HuH-7.5 (cell line): ENCODE measurements around the gene ATF6.

Experiments used
- DNase-seq: peaks from one replicate; pipeline ENCODE4 v3.0.0; 2011; ENCODE audit warnings: low spot score

Gene ATF6

GRCh38 chr1:161941726-161942436, 175.8 kb downstream of the ATF6 start:
- DNase-seq, result no peak

GRCh38 chr1:161943737-161944136, 177.6 kb downstream of the ATF6 start:
- no peak for DNase-seq

GRCh38 chr1:161944381-161944780, 178.3 kb downstream of the ATF6 start:
- DNase-seq, result no peak

GRCh38 chr1:161945306-161946060, 179.4 kb downstream of the ATF6 start:
- no peak for DNase-seq

GRCh38 chr1:161946071-161946987, 180.2 kb downstream of the ATF6 start:
- no peak for DNase-seq

- DNase-seq, result no peak
These were observed 182.3 kb downstream of the ATF6 start for GRCh38 chr1:161948435-161948834.

- no peak for DNase-seq
These were observed 183.4 kb downstream of the ATF6 start for GRCh38 chr1:161949548-161949947.

- no peak for DNase-seq
These were observed 184.3 kb downstream of the ATF6 start for GRCh38 chr1:161950377-161950776.

- DNase-seq, result no peak
These were observed 185.5 kb downstream of the ATF6 start for GRCh38 chr1:161951646-161952045.

GRCh38 chr1:161952607-161953172, 186.6 kb downstream of the ATF6 start:
- no peak for DNase-seq

GRCh38 chr1:161953256-161953920, 187.3 kb downstream of the ATF6 start:
- no peak for DNase-seq

GRCh38 chr1:161954050-161954449, 187.9 kb downstream of the ATF6 start:
- no peak for DNase-seq

GRCh38 chr1:161954466-161954865, 188.3 kb downstream of the ATF6 start:
- no peak for DNase-seq

GRCh38 chr1:161955606-161956005, 189.5 kb downstream of the ATF6 start:
- no peak for DNase-seq

- no peak for DNase-seq
These were observed 190.0 kb downstream of the ATF6 start for GRCh38 chr1:161956097-161956496.

- DNase-seq, result no peak
These were observed 190.8 kb downstream of the ATF6 start for GRCh38 chr1:161956930-161957329.

GRCh38 chr1:161958425-161958824, 192.3 kb downstream of the ATF6 start:
- DNase-seq, result no peak

- DNase-seq, result no peak
These were observed 196.2 kb downstream of the ATF6 start for GRCh38 chr1:161962091-161962887.

- no peak for DNase-seq
These were observed 199.9 kb downstream of the ATF6 start for GRCh38 chr1:161966067-161966466.

- DNase-seq, result no peak
These were observed 203.9 kb downstream of the ATF6 start for GRCh38 chr1:161970036-161970435.

GRCh38 chr1:161970633-161971032, 204.5 kb downstream of the ATF6 start:
- DNase-seq, result no peak
